ENCODE measurements around the gene PTBP1.

GRCh38 chr19:850979-851335 lies 53.7 kb downstream of the PTBP1 start:
- no peak for TF ChIP-seq CTCF (conservative IDR thresholded peaks at IDR 0.05 in 1 of 2, IDR thresholded peaks at IDR 0.05 in 1 of 2; ENCODE audit: low read depth in 1 of 2, low read length in 2 of 2)
- no peak for TF ChIP-seq EZH2 (IDR thresholded peaks at IDR 0.05; ENCODE audit: low read length, missing control alignments)

All from fibroblast of lung (primary cell).